MM.1S (cell line): ENCODE data around the gene VGLL4.

Source experiments
- DNase-seq: peaks from one replicate; pipeline ENCODE4 v3.0.0-alpha.2; 2015
- H2AFZ ChIP-seq: fragments of 300-600 bp; sonication (generic); 2 replicates; pipeline ENCODE4 v1.6.0; 2016; ENCODE audit warnings: antibody characterized with exemption, low read length
- H3F3A ChIP-seq: fragments of 300-600 bp; sonication (generic); 2 replicates; pipeline ENCODE4 v1.6.1; 2016; ENCODE audit warnings: mild to moderate bottlenecking, antibody characterized with exemption, low read length, moderate library complexity, mixed read lengths; ENCODE audit not compliant: insufficient read depth
- H3K27ac ChIP-seq: fragments of 300-600 bp; sonication (generic); 2 replicates; pipeline ENCODE4 v1.5.1; 2016; ENCODE audit warnings: mild to moderate bottlenecking, low read length
- H3K27me3 ChIP-seq: fragments of 300-600 bp; sonication (generic); replicated peaks from 2 replicates; pipeline ENCODE4 v1.6.0; 2016; ENCODE audit warnings: low read length; ENCODE audit not compliant: insufficient read depth
- H3K36me3 ChIP-seq: fragments of 300-600 bp; sonication (generic); replicated peaks from 2 replicates; pipeline ENCODE4 v1.6.1; 2016; ENCODE audit warnings: mild to moderate bottlenecking, low read length, mixed read lengths; ENCODE audit not compliant: insufficient read depth
- H3K4me1 ChIP-seq: fragments of 300-600 bp; sonication (generic); 2 replicates; pipeline ENCODE4 v1.6.1; 2016; ENCODE audit warnings: low read length, mixed read lengths
- H3K4me2 ChIP-seq: fragments of 300-600 bp; sonication (generic); 2 replicates; pipeline ENCODE4 v1.6.0; 2016; ENCODE audit warnings: low read depth, low read length
- H3K4me3 ChIP-seq: fragments of 300-600 bp; sonication (generic); 2 replicates; pipeline ENCODE4 v1.5.1; 2016; ENCODE audit warnings: low read length, mixed read lengths
- H3K79me2 ChIP-seq: fragments of 300-600 bp; sonication (generic); 2 replicates; pipeline ENCODE4 v1.6.1; 2016; ENCODE audit warnings: mixed run types, low read length, mixed read lengths
- H3K9ac ChIP-seq: fragments of 300-600 bp; sonication (generic); 2 replicates; pipeline ENCODE4 v1.6.1; 2016; ENCODE audit warnings: low read length, mixed read lengths
- H3K9me2 ChIP-seq: fragments of 300-600 bp; sonication (generic); replicated peaks from 2 replicates; pipeline ENCODE4 v1.6.1; 2016; ENCODE audit warnings: mild to moderate bottlenecking, low read length, mixed read lengths; ENCODE audit not compliant: insufficient read depth
- H3K9me3 ChIP-seq: fragments of 300-600 bp; sonication (generic); replicated peaks from 2 replicates; pipeline ENCODE4 v1.6.1; 2016; ENCODE audit warnings: mild to moderate bottlenecking, low read length, mixed read lengths; ENCODE audit not compliant: insufficient read depth
- H4K20me1 ChIP-seq: fragments of 300-600 bp; sonication (generic); 2 replicates; pipeline ENCODE4 v1.6.1; 2016; ENCODE audit warnings: mild to moderate bottlenecking, low read length, moderate library complexity, mixed read lengths; ENCODE audit not compliant: insufficient read depth
- CTCF ChIP-seq: fragments of 300-600 bp; sonication (generic); IDR thresholded peaks from 2 replicates; pipeline ENCODE4 v1.5.1; 2016; ENCODE audit warnings: antibody characterized with exemption, low read length, mixed read lengths
- EZH2 ChIP-seq: fragments of 300-600 bp; sonication (generic); optimal IDR thresholded peaks from 2 replicates; pipeline ENCODE3; 2017; ENCODE audit warnings: low read depth, mild to moderate bottlenecking, antibody characterized with exemption, low read length, mixed read lengths
- EZH2phosphoT487 ChIP-seq: fragments of 300-600 bp; sonication (generic); IDR thresholded peaks from 2 replicates; pipeline ENCODE4 v1.6.1; 2018; ENCODE audit warnings: antibody characterized with exemption, low read length

The VGLL4 gene

GRCh38 chr3:11587766-11588165 is 55.9 kb downstream of the VGLL4 start:
- TF ChIP-seq CTCF = no peak
- no peak for TF ChIP-seq EZH2
- TF ChIP-seq EZH2phosphoT487 = no peak
- Histone ChIP-seq H3K27me3 (no peaks in the 10 kb centered on the region), H3K27ac (no peak overlapping the region), H3K79me2 (peaks cover 76% of the 10 kb centered on the region), H3K9ac (no peak overlapping the region), H3K36me3 (no peaks in the 10 kb centered on the region), H3K9me2 (no peaks in the 10 kb centered on the region), H3F3A (no peaks in the 10 kb centered on the region), H3K4me3 (no peak overlapping the region), H3K4me1 (no peaks in the 10 kb centered on the region), H4K20me1 (no peaks in the 10 kb centered on the region), H2AFZ (no peak overlapping the region), H3K4me2 (no peak overlapping the region), H3K9me3 (no peaks in the 10 kb centered on the region)
- DNase-seq = no peak

- Histone ChIP-seq H3K27me3 (no peaks in the 10 kb centered on the region), H3K4me3 (no peak overlapping the region), H2AFZ (no peak overlapping the region), H3K9me2 (no peaks in the 10 kb centered on the region), H3K79me2 (peaks cover 70% of the 10 kb centered on the region), H3K36me3 (no peaks in the 10 kb centered on the region), H3K4me1 (no peaks in the 10 kb centered on the region), H3K4me2 (no peak overlapping the region), H3K9ac (no peak overlapping the region), H3K27ac (no peak overlapping the region), H4K20me1 (no peaks in the 10 kb centered on the region), H3K9me3 (no peaks in the 10 kb centered on the region), H3F3A (no peaks in the 10 kb centered on the region)
- TF ChIP-seq EZH2 = no peak
- TF ChIP-seq CTCF = no peak
- no peak for DNase-seq
Measured at GRCh38 chr3:11584570-11584969, 59.1 kb downstream of the VGLL4 start.

DNA sequence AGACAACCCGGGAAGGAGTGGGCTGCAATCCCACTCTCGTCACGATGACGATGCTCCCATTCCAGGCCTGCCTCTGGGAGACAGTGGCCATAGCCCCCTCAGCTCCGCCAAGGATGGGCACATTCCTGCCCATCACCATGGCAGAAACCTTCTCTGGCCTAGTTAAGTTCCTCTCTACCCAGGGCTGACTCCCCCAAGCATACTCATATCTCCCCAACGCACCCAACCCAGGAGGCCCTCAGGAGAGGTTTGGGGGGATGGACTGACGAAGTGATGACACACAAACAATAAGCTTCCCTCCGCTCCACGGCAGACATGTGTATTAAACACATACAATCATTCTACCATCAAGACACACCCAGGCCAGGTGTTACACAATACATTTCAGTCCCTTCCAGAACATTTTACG is 60.1 kb downstream of the VGLL4 start:
- H2AFZ ChIP-seq = no peak overlapping the region
- no peaks in the 10 kb centered on the region for H3K9me3 ChIP-seq
- H3K27me3 ChIP-seq = no peaks in the 10 kb centered on the region
- TF ChIP-seq EZH2phosphoT487 (no peak), EZH2 (no peak), CTCF (no peak)
- DNase-seq = no peak
- no peaks in the 10 kb centered on the region for H3K9me2 ChIP-seq
- no peak overlapping the region for H3K9ac ChIP-seq
- no peak overlapping the region for H3K4me3 ChIP-seq
- no peak overlapping the region for H3K27ac ChIP-seq
- no peaks in the 10 kb centered on the region for H3F3A ChIP-seq
- H3K4me2 ChIP-seq = no peak overlapping the region
- H3K4me1 ChIP-seq = no peaks in the 10 kb centered on the region
- H3K36me3 ChIP-seq = no peaks in the 10 kb centered on the region
- no peaks in the 10 kb centered on the region for H4K20me1 ChIP-seq
- peaks cover 66% of the 10 kb centered on the region for H3K79me2 ChIP-seq
